ENCODE measurements around the gene CDKN1B. TPM values are rescaled to one million over a fixed set of nuclear protein-coding genes. Genes with fewer than 3 reads are reported as not detected.

Gene CDKN1B
- total and polyA plus RNA-seq, 2 of the 13 experiments (the other 11 are each of a cell fraction or from before 2014, with no cell fraction given): 20.1 to 37.2 TPM

- TF ChIP-seq TCF12 (IDR thresholded peaks at IDR 0.05) (no peak), TCF12 (CRISPR knock-in tag; IDR thresholded peaks at IDR 0.05) (0 out of 2 replicates have a peak, but pooled peaks have one; percentile 71), HMGXB3 (CRISPR knock-in tag; IDR thresholded peaks at IDR 0.05; ENCODE audit: borderline replicate concordance) (peak; percentile 88; the same call in 1 of the 2 replicates), ZNF382 (CRISPR knock-in tag; IDR thresholded peaks at IDR 0.05; ENCODE audit: borderline replicate concordance) (no peak), SP5 (CRISPR knock-in tag; IDR thresholded peaks at IDR 0.05; ENCODE audit: borderline replicate concordance, low read depth) (0 out of 2 replicates have a peak, but pooled peaks have one; percentile 14), KAT2B (IDR thresholded peaks at IDR 0.05; ENCODE audit: borderline replicate concordance, low read depth, low read length) (no peak), MEF2D (CRISPR knock-in tag; IDR thresholded peaks at IDR 0.05) (peak; percentile 37), RFXAP (CRISPR knock-in tag; IDR thresholded peaks at IDR 0.05; ENCODE audit: borderline replicate concordance) (peak; percentile 41; the same call in 1 of the 2 replicates), ZNF468 (CRISPR knock-in tag; IDR thresholded peaks at IDR 0.05) (no peak), ZXDC (CRISPR knock-in tag; IDR thresholded peaks at IDR 0.05) (0 out of 2 replicates have a peak, but pooled peaks have one; percentile 54), ZBTB49 (CRISPR knock-in tag; IDR thresholded peaks at IDR 0.05; ENCODE audit: borderline replicate concordance) (no peak), BRCA1 (CRISPR knock-in tag; IDR thresholded peaks at IDR 0.05) (no peak), HOXA3 (CRISPR knock-in tag; IDR thresholded peaks at IDR 0.05) (peak; percentile 84), TRIM22 (IDR thresholded peaks at IDR 0.05) (no peak), ATF1 (CRISPR knock-in tag; IDR thresholded peaks at IDR 0.05) (no peak), CCDC6 (CRISPR knock-in tag; IDR thresholded peaks at IDR 0.05) (peak; percentile 67; the same call in 1 of the 2 replicates)
These were observed 8.2 kb downstream of the CDKN1B start (continued) for GRCh38 chr12:12725086-12725955.
